K562 (cell line): ENCODE data around the gene GRIK3. TPM values are rescaled to one million over a fixed set of nuclear protein-coding genes. Genes with fewer than 3 reads are reported as not detected.

ENCODE experiments used
- ATAC-seq: fragments of 200-7000 bp; cut with Tn5 transposase; 3 replicates; pipeline ENCODE4 v1.9.1; 2020; ENCODE audit warnings: moderate library complexity
- BruUV-seq: library from RNA; stranded (reverse); fragments of 400-500 nt; replicated peaks from 2 replicates; lab custom pipeline; 2021; lab: Mats Ljungman, UMichigan
- CTCF ChIA-PET: fragments of 300-600 bp; formaldehyde crosslinking; extraction: SDS; loops from one replicate; lab custom pipeline; 2021; ENCODE audit warnings: low intra/inter-chr PET ratio; lab: Yijun Ruan, JAX
- POLR2A ChIA-PET: fragments of 300-600, 350-650 bp; sonication (Branson Sonifier 250); formaldehyde crosslinking; extraction: SDS; loops from one replicate; lab custom pipeline; 2021; ENCODE audit warnings: antibody characterized with exemption, inconsistent platforms; lab: Yijun Ruan, JAX
- DNase-seq, 4 experiments: peaks; one replicate each; pipeline versions ENCODE4 v3.0.0 to v3.0.0-alpha.2; 2011 to 2018; ENCODE audit warnings: low spot score in 3 of 4, mixed read lengths in 3 of 4; ENCODE audit errors: extremely low read depth in 1 of 4
- FAIRE-seq: peaks from 2 replicates; lab custom pipeline; 2011; peaks lifted over from hg19 to GRCh38; lab: Jason Lieb, UNC
- H2AFZ ChIP-seq: 2 replicates; pipeline ENCODE4 v1.6.0; 2011; ENCODE audit warnings: low read depth, low read length, control low read depth, inconsistent platforms
- H3K27ac ChIP-seq: fragments of 200-600 bp; 3 replicates; pipeline ENCODE4 v1.8.0; 2011; ENCODE audit warnings: low read depth, mild to moderate bottlenecking, control low read depth, inconsistent platforms, low read length, moderate library complexity, mixed read lengths; ENCODE audit errors: extremely low read depth
- H3K27me3 ChIP-seq, 2 experiments: fragments of 300-600 bp in 1 of 2; 2 replicates in 1 of 2; 3 replicates in 1 of 2; pipeline versions ENCODE4 v1.6.0 to v1.8.0; 2011; ENCODE audit warnings: inconsistent platforms in 2 of 2, low read length in 2 of 2, mild to moderate bottlenecking in 1 of 2, mixed read lengths in 1 of 2, moderate library complexity in 1 of 2; ENCODE audit not compliant: control insufficient read depth in 2 of 2, insufficient read depth in 2 of 2
- H3K36me3 ChIP-seq: fragments of 300-600 bp; 3 replicates; pipeline ENCODE4 v1.8.0; 2011; ENCODE audit warnings: mild to moderate bottlenecking, low read length, inconsistent platforms; ENCODE audit not compliant: control insufficient read depth, insufficient read depth
- H3K4me1 ChIP-seq, 2 experiments: fragments of 200-600 bp in 1 of 2; replicated peaks in 1 of 2; 2 replicates in 1 of 2; 3 replicates in 1 of 2; pipeline versions ENCODE4 v1.5.1 to v1.8.0; 2011; ENCODE audit warnings: inconsistent platforms in 2 of 2, low read length in 2 of 2, mild to moderate bottlenecking in 1 of 2, mixed read lengths in 1 of 2, moderate library complexity in 1 of 2; ENCODE audit not compliant: control insufficient read depth in 2 of 2, insufficient read depth in 2 of 2
- H3K4me2 ChIP-seq: 2 replicates; pipeline ENCODE4 v1.6.1; 2011; ENCODE audit warnings: low read length, control low read depth, inconsistent platforms, mixed read lengths; ENCODE audit not compliant: insufficient read depth
- H3K4me3 ChIP-seq: fragments of 200-600 bp; sonication (generic), shearing (Covaris generic); 2 replicates; pipeline ENCODE4 v1.5.1; 2016; ENCODE audit warnings: control low read depth, inconsistent platforms
- H3K79me2 ChIP-seq: fragments of 200-600 bp; 3 replicates; pipeline ENCODE4 v1.8.0; 2011; ENCODE audit warnings: low read length, inconsistent platforms; ENCODE audit not compliant: control insufficient read depth, insufficient read depth
- H3K9ac ChIP-seq, 2 experiments: 2 replicates each; pipeline versions ENCODE4 v1.6.0 to v1.6.1; 2011; ENCODE audit warnings: low read depth in 2 of 2, low read length in 2 of 2, control low read depth in 1 of 2, inconsistent platforms in 1 of 2, mild to moderate bottlenecking in 1 of 2, mixed read lengths in 1 of 2; ENCODE audit not compliant: insufficient read depth in 1 of 2
- H3K9me1 ChIP-seq: one replicate; pipeline ENCODE4 v1.6.0; 2011; ENCODE audit warnings: inconsistent platforms, mild to moderate bottlenecking, low read length, moderate library complexity; ENCODE audit not compliant: control insufficient read depth, insufficient read depth
- H3K9me3 ChIP-seq: replicated peaks from 2 replicates; pipeline ENCODE4 v1.5.1; 2011; ENCODE audit warnings: low read depth, low read length, inconsistent platforms; ENCODE audit not compliant: control insufficient read depth, insufficient read depth
- H4K20me1 ChIP-seq: replicated peaks from 2 replicates; pipeline ENCODE4 v1.6.1; 2011; ENCODE audit warnings: low read length, inconsistent platforms, mixed read lengths; ENCODE audit not compliant: control insufficient read depth, insufficient read depth
- HOXB6 ChIP-seq: fragments of 250-450 bp; sonication (Bioruptor Pico); IDR thresholded peaks from 2 replicates; pipeline ENCODE4 v1.5.1; 2022; ENCODE audit warnings: mild to moderate bottlenecking, borderline replicate concordance
- KDM5B ChIP-seq: fragments of 200-600 bp; sonication (generic); IDR thresholded peaks from 2 replicates; pipeline ENCODE4 v1.6.1; 2012; ENCODE audit warnings: low read depth, mild to moderate bottlenecking, moderate library complexity, low read length, control low read depth, inconsistent platforms; ENCODE audit not compliant: insufficient replicate concordance
- NFIX ChIP-seq: fragments of 250-450 bp; sonication (Bioruptor Pico); IDR thresholded peaks from 2 replicates; pipeline ENCODE4 v1.4.0; 2020; ENCODE audit warnings: low read depth, mild to moderate bottlenecking, moderate library complexity
- POLR2AphosphoS5 ChIP-seq: IDR thresholded peaks from 2 replicates; pipeline ENCODE4 v1.6.1; 2011; ENCODE audit warnings: mild to moderate bottlenecking, low read depth, low read length, moderate library complexity; ENCODE audit not compliant: control insufficient read depth, insufficient read depth
- PPARD ChIP-seq: fragments of 250-450 bp; sonication (Bioruptor Pico); IDR thresholded peaks from 2 replicates; pipeline ENCODE4 v1.8.0; 2022; ENCODE audit warnings: inconsistent platforms, mild to moderate bottlenecking, moderate library complexity
- RFX5 ChIP-seq: IDR thresholded peaks from 2 replicates; pipeline ENCODE4 v1.6.1; 2011; ENCODE audit warnings: low read depth, mild to moderate bottlenecking, improper control_type of control experiment, low read length
- SIN3B ChIP-seq: fragments of 450-650 bp; IDR thresholded peaks from 2 replicates; pipeline ENCODE4 v1.6.1; 2017; ENCODE audit warnings: low read depth, mild to moderate bottlenecking, moderate library complexity
- SIX5 ChIP-seq, 2 experiments: IDR thresholded peaks; 2 replicates each; pipeline ENCODE4 v1.6.1; 2011; ENCODE audit warnings: low read length in 2 of 2, borderline replicate concordance in 1 of 2, low read depth in 1 of 2, mild to moderate bottlenecking in 1 of 2, moderate library complexity in 1 of 2; ENCODE audit not compliant: insufficient read depth in 1 of 2
- STAT5A ChIP-seq: IDR thresholded peaks from 2 replicates; pipeline ENCODE4 v1.6.1; 2012; ENCODE audit warnings: low read length, inconsistent platforms, borderline replicate concordance
- ZNF212 ChIP-seq: fragments of 450-650 bp; formaldehyde crosslinking; IDR thresholded peaks from 2 replicates; pipeline ENCODE4 v1.4.0; 2020; ENCODE audit warnings: mild to moderate bottlenecking
- ZNF778 ChIP-seq: fragments of 450-650 bp; formaldehyde crosslinking; IDR thresholded peaks from 2 replicates; pipeline ENCODE4 v1.4.0; 2020; ENCODE audit warnings: mild to moderate bottlenecking, moderate library complexity
- WGBS: fragments of 100-300 bp; shearing (Covaris generic); methylation state at CpG from one replicate; pipeline ENCODE4 v1.1.6; 2016; ENCODE audit warnings: low coverage, mixed read lengths; ENCODE audit not compliant: insufficient coverage; ENCODE audit errors: missing lambda C conversion rate; 5-methylcytosine and 5-hydroxymethylcytosine counted together
- in situ Hi-C: fragments of 300-500 bp; cut with MboI; formaldehyde crosslinking; loops from 4 replicates; pipeline ENCODE4 v1.15.0; 2018; ENCODE audit warnings: inconsistent platforms, mixed read lengths
- intact Hi-C: fragments of 100-400 bp; cut with micrococcal nuclease; formaldehyde crosslinking; loops from 2 replicates; pipeline ENCODE4 v1.14.2; 2022
- polyA plus RNA-seq, 8 experiments: library from polyadenylated mRNA; depleted of rRNA in 4 of 8; stranded (reverse) in 5 of 8; unstranded in 3 of 8; fragments of >200 nt; fragmentation: Nextera tagmentation in 2 of 8; fragmentation: Illumina TruSeq in 1 of 8; extraction: Ambion mirVana in 2 of 8; extraction: Trizol in 1 of 8; gene quantifications; 2 replicates each; pipeline versions ENCODE4 v1.2.1 to v1.2.3, GENCODE V29; 2011 to 2014; ENCODE audit warnings: inconsistent platforms in 1 of 8, missing spikeins in 1 of 8
- total RNA-seq, 7 experiments: library from RNA; depleted of rRNA in 6 of 7; stranded (reverse); fragments of >200 nt in 6 of 7; fragmentation: Illumina TruSeq in 2 of 7; extraction: Trizol in 2 of 7; gene quantifications; 2 replicates each; pipeline versions ENCODE4 v1.2.1 to v1.2.3, GENCODE V29; 2011 to 2021; ENCODE audit warnings: low replicate concordance in 1 of 7
- TF ChIP-seq, protein P1 (sequence below): fragments of 450-650 bp; IDR thresholded peaks from 2 replicates; pipeline ENCODE4 v1.6.1; 2016; ENCODE audit warnings: missing biosample characterization, missing genetic modification characterization

Gene GRIK3
- total and polyA plus RNA-seq, 9 of the 15 experiments (the other 6 are each of a cell fraction or from before 2014, with no cell fraction given) = not detected

DNA sequence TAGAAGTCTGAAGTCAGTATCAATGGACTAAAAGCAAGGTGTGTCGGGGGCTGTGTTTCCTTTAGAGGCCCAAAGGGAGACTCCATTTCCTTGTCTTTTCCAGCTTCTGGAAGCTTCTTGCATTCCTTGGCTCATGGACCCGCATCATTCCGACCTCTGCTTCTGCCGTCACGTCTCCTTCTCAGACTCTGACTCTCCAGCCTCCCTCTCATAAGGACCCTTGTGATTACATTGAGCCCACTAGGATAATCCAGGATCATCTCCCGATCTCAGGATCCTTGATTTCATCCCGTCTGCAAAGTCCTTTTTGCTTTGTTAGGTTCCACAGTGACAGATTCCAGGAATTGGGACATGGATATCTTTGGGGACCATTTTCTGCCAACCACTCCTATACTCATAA, 285.8 kb downstream of the GRIK3 start:
- FAIRE-seq (no peak), ATAC-seq (no peak), DNase-seq (no peak)
- H3K36me3 ChIP-seq = no peaks in the 10 kb centered on the region
- H4K20me1 ChIP-seq = no peaks in the 10 kb centered on the region
- POLR2A ChIA-PET = no interaction called here
- CTCF ChIA-PET = no interaction called here
- H3K4me1 ChIP-seq = no peaks in the 10 kb centered on the region
- no peak overlapping the region for H3K27ac ChIP-seq
- no peak overlapping the region for H3K9ac ChIP-seq
- H3K9me1 ChIP-seq = no peaks in the 10 kb centered on the region
- WGBS = 1% methylated on average over 7 of the region's 7 CpGs
- no peak overlapping the region for H3K4me3 ChIP-seq
- no TSS peak for BruUV-seq
- H3K79me2 ChIP-seq = no peaks in the 10 kb centered on the region
- TF ChIP-seq SIX5 (IDR thresholded peaks at IDR 0.05; ENCODE audit: borderline replicate concordance in 1 of 2, insufficient read depth in 1 of 2, low read depth in 1 of 2, low read length in 2 of 2) (no peak), PPARD (CRISPR knock-in tag) (no peak), ZNF778 (CRISPR knock-in tag) (no peak), ZNF212 (CRISPR knock-in tag) (no peak), NFIX (CRISPR knock-in tag) (no peak), HOXB6 (CRISPR knock-in tag) (no peak), POLR2AphosphoS5 (no peak), RFX5 (no peak), KDM5B (no peak), STAT5A (no peak), SIN3B (no peak)
- TF ChIP-seq, protein P1, sequence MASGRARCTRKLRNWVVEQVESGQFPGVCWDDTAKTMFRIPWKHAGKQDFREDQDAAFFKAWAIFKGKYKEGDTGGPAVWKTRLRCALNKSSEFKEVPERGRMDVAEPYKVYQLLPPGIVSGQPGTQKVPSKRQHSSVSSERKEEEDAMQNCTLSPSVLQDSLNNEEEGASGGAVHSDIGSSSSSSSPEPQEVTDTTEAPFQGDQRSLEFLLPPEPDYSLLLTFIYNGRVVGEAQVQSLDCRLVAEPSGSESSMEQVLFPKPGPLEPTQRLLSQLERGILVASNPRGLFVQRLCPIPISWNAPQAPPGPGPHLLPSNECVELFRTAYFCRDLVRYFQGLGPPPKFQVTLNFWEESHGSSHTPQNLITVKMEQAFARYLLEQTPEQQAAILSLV (tag) = no peak
- H2AFZ ChIP-seq = no peak overlapping the region
- H3K9me3 ChIP-seq = no peaks in the 10 kb centered on the region
- H3K27me3 ChIP-seq = peaks cover 5 to 19% of the 10 kb centered on the region in 2 experiments; a peak in 3 of 5 replicates
- intact Hi-C loops = no loop called here
- H3K4me2 ChIP-seq = no peak overlapping the region
- in situ Hi-C loops = no loop called here
